GM19238 (cell line): ENCODE results near the gene RNF26.

Experiments
- DNase-seq: peaks from one replicate; pipeline ENCODE4 v3.0.0; 2011; ENCODE audit warnings: low spot score; ENCODE audit not compliant: insufficient read length

The RNF26 gene

GRCh38 chr11:119335655-119336543 lies 1.6 kb downstream of the RNF26 start:
- DNase-seq: no peak

DNA sequence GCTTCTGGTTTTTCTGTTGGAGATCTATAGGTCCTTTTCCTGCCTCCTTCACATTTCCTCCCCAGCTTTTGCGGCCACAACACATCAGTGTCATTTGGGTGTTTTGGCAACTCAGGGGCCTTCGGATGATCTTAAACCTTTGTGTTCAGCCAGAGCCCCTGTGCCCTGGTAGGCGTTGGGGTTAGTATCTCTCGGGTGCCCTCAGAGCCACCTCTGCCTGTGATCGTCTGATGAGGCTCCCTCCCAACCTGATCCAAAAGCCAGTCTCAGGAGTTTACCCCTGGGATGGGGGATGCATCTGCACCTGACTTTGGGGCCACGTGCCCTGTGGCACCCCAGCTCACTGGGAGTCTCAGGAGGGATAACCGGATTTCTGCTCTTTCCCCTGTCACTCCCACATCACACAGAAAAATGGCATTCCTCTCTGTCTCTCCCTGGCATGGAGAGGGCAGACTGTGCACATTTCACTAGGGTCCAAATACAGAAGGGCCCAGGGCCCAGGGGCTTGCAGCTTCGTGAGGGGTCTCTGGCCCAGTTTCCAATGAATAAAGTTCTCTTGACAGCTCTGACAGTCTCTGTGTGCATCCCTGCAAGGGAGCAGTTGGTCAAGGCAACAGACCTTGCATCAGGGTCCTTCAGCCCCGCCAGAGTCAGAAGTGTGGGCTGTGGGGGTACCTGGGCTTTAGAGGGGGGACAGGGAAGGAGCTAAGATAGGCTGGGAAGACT lies 2.6 kb downstream of the RNF26 start:
- DNase-seq: no peak

GRCh38 chr11:119337581-119338317 lies 3.4 kb downstream of the RNF26 start:
- no peak for DNase-seq

DNA sequence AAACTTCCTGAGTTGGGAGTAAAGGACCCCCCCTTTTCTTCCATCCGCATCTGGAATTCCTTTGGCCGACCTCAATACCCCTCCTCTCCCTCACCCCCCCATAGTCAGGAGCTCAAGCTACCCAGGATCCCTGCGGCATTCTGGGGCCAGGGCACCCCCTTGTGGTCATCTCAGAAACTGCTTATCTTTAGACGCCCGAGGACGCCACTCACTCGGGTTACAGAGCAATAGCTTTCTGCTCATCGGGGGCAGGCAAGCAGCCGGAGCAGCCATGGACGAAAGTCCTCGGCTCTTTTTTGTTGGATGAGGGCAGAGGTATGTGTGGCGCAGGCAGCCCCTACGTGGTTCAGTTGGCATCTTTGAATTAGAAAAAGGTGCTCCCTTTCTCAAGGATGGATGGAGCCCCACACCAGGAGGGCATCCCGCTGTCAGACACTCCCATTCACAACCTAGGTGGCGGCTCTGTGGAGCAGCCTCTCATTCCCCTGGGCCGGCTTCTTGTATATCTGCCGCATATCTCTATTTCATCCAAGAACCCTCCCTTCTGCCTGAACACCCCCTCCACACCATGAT lies 4.1 kb downstream of the RNF26 start:
- peak; percentile 84 for DNase-seq

DNA sequence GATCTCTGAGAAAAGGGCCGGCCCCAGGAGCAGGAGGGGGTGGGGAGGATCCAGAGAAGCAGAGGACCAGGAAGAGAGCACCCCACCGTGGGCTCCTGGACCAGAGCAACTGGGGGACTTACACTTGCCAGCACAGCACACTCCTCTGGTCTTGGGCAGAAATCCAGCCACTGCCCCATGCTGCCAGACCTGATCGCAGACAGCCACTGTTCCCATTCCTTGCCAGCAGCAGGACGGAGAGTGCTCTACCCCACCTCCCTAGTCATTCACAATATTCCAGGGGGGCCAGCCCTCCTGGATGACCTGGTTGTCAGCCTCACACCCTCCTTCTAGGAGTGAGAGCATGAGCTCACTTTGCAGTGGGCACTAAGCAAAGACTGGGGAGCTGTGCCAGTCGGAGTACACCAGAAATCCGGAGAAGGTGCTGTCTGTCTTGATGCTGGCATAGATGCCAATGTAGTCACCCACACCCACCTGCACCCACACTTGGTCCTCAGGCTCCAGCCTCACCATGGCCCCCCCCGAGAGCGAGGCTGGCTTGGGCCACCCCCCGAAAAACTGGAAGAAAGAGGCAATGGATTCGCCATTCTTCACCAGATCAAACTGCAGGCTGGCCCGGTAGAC lies 4.8 kb downstream of the RNF26 start:
- DNase-seq: no peak

DNA sequence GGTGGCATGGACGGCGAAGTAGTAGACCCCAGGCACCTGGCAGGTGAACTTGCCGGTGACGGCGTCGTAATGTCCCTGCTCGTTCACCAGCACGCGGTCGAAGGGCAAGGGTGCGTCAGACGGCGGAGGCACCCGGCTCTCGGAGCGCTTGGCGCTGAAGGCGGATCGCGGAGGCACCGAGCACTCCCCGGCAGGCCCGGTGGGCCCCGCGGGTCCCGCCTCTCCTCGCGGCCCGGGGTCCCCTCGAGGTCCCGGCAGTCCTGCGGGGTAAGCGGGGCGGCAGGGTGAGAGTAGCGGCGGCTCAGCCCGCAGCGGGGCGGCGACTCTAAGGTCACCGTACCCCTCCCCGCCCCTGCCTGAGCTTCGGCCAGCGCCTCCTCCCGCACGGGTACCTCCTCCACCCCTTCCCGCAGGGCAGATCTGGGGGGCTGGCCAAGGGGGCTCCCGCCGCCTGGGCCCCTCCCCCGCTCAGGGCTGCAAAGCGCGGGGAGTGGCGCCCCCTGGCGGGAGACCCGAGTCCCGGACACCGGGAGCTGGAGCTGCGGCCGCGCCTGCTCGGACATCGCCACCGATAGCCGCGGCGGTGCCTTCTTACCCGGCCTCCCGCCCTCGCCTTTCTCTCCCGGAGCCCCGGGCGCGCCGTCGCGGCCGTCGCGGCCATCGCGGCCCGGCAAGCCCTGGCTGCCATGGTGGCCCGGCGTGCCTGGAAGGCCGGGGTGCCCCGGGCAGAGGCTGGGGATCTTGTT lies 5.4 kb downstream of the RNF26 start:
- no peak for DNase-seq

DNA sequence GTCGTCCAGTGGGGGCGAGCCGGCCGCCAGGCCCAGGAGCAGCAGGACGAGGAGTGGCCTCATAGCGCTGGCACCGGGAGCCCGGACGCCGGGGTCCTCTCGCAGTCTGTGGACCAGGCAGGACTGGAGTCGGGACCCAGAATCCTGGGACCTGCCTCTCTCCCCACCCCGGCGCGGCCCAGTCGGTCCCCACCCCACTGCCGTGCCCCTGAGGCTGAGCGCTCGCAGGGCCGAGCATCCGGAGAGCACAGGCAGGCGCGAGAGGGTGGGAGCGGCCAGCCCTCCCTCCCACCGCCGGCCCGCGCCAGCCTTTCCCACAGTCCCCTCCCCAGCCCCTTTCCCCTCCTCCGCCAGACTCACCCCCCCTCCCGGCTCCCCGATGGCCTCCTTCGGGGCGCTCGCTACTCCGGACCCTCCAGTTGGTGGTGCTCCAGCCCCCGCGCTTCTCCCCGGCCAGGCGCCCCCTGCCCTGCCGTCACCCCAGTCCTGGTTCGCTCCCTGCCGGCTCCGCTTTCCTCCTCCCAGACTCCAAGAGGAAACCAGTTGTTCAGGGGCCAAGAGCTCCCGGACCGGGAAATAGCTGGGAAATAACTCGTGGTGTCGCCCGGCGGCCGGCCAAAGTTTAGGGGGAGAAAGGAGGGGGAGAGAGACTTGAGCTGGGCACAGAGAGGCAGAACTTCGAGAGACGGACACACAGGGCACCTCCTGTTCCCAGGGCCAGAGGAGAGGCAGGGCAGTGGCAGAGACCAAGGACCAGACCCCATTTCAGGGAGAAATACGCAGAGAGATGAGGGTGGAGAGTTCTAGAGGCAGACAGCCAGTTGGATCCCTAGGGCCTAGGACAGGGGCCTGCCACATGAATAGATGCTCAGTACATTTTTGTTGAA lies 6.3 kb downstream of the RNF26 start, which contains the start of gene C1QTNF5:
TSS of gene C1QTNF5 (minus strand) at position 549 of the 887 bp plus-strand sequence. CDS start at position 63, 486 bp downstream.
- DNase-seq: no peak

GRCh38 chr11:119341222-119342022 lies 7.1 kb downstream of the RNF26 start:
- DNase-seq: no peak

DNA sequence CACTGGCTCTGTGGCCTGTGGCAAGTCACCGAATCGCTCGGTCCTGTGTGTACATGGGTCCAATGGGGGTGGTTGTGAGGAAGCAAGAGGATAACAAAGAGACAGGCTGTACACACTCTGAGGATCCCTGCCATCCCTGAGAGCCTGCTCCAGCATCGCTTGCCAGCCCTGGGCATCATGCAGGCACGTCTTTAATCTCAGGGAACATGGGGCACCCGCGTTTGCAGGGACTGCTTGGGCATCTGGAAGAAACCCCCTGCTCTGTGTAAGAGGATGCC lies 7.6 kb downstream of the RNF26 start:
- DNase-seq: no peak

GRCh38 chr11:119342362-119343130 lies 8.2 kb downstream of the RNF26 start:
- no peak for DNase-seq

DNA sequence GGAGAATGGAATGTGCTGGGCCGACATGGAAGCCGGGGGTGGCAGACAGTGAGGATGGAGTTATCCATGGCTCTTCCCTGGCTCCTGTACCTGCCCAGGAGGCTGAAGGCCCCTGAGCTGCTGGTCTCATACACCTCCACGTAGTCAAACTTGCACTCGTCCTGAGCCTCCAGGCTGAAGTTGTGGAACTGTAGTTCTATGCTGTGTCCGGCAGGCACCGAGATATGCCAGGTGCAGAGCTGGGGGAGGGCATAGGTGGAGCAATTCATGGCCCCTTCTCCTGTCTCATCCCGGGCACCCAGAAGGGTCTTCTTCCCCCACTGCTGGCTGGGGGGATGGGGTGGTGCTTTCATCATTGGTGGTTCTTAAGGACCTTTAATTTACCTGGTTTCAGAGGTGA lies 9.4 kb downstream of the RNF26 start:
- DNase-seq: no peak

DNA sequence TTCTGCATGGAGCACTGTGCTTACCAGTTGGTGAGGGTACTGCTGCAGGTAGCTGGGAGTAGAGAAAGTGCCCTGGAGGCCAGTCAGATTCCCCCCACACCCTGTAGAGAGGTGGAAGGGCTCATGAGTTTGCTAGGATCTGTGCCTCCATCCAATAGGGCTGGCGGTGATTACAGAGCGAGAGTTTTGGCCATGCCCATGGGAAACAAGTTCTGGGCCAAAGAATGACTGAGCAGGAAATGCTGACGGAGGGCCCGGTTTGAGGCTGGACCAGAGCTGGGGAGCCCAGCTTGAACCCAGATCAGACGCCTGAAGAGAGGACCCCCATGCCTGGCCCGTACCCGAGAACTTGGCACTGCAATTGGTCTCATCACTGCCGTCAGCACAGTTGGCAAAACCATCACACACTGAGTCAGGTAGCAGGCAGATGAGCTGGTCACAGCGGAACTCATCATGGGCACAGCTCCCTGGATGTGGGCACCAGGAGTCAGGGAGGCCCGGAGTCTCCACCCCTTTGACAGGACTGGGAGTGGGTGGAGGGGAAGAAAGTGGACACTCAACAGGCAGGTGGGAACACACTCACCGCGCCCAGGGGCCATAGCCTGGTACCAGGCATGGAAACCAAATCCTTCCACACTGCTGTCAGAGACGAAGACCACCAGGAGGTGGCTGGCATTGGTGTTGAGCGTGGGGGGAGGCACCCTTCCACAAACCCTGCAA lies 10.1 kb downstream of the RNF26 start:
- DNase-seq: no peak

GRCh38 chr11:119345685-119346084 lies 11.4 kb downstream of the RNF26 start:
- DNase-seq: no peak

DNA sequence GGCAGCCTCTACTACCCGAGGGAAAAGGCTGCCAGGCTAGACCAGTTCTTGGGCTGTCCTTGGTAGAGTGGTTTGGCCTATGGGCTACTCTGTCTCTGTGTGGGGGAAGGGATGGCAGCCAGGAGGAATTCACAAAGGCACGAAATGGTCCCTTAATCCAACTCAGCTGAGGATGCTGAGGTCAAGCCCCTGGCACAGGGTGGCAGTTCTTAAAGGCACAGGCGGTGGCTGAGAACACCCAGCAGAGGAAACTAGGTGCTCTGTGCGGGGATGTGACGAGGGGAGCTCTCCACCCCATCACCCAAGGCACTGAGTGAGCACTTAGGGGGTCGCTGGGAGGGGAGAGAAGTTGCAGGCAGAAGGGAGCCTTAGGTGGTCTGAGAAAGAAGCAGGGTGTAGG lies 12.3 kb downstream of the RNF26 start, which contains the start of gene MFRP:
TSS of gene MFRP (minus strand) at position 101 of the 400 bp plus-strand sequence. CDS start 192 bp downstream, outside the sequence.
- DNase-seq: no peak

DNA sequence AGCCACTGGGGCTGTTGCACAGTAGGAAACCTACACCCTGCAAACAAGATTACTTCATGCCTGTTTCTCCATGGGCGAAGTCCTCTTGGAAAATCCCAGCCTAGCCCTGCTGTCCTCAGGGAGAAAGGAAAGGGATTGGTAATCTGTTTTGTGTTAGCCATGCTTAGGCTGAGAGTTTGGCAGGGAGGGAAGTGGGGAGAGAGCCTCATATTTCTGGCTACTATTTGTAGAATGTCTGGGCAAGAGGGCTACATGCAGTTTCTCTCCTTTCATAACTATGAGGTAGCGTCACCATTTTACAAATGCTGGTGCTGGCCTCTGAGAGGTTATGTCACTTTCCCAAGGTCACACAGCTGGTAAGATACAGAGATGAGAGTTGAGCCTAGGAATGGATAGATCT lies 12.9 kb downstream of the RNF26 start:
- DNase-seq: no peak

- DNase-seq: no peak
These were observed 13.7 kb downstream of the RNF26 start for GRCh38 chr11:119347940-119348605.

GRCh38 chr11:119350302-119350701 lies 16.0 kb downstream of the RNF26 start:
- no peak for DNase-seq
